Measurements from ENCODE around the gene ENC1.

DNA sequence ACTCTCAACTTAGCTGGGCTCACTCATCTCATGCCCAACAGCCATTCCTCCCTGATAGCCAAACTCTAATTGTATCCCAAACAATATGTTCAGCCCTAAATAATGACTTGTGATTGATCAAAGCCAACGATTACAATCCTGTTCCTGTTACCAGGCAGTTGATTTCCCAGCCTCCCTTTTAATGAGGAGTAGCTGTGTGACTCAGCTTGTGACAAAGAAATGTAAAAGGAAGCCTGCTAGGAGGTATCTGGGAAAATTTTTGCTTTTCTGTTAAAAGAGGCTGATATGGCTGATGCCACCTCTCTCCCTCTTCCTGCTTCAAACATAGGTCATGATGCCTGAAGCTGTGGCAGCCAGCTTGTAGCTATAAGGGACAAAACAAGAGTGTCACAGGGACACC lies 19.6 kb upstream of the ENC1 start:
- TF ChIP-seq MAZ (IDR thresholded peaks at IDR 0.05; ENCODE audit: borderline replicate concordance, low read depth, low read length) = no peak
- no peak for TF ChIP-seq CTCF (conservative IDR thresholded peaks at IDR 0.05; ENCODE audit: low read depth, low read length)

Data from IMR-90 (cell line).